Lung (tissue), 12 donors: ENCODE results near the gene PCDHA13. TPM values are rescaled to one million over a fixed set of nuclear protein-coding genes. Genes with fewer than 3 reads are reported as not detected.
"Not testable (repeated sequence)": the region's sequence is repeated elsewhere in the genome, so short reads cannot be mapped to it uniquely, and the experiment has no call there.

Experiments used
- ATAC-seq: fragments of 200-7000 bp; cut with Tn5 transposase; one replicate; pipeline ENCODE4 v1.9.1; 2020; ENCODE audit warnings: moderate number of reproducible peaks; ENCODE audit not compliant: insufficient read depth, low FRiP score
- DNase-seq, 3 donors: peaks; one replicate each; pipeline ENCODE4 v3.0.0-alpha.2; 2013 to 2017
- H3K27ac ChIP-seq, 2 donors: one replicate each; pipeline ENCODE4 v1.5.1; 2013; ENCODE audit warnings: mild to moderate bottlenecking in 2 of 2, moderate library complexity in 2 of 2, control low read depth in 1 of 2, inconsistent platforms in 1 of 2, low read depth in 1 of 2, low read length in 1 of 2
- H3K27me3 ChIP-seq, 3 donors: one replicate each; pipeline ENCODE4 v1.5.1; 2013; ENCODE audit warnings: low read length in 2 of 3; ENCODE audit not compliant: control insufficient read depth in 3 of 3, insufficient read depth in 3 of 3
- H3K36me3 ChIP-seq, 4 donors: one replicate each; pipeline ENCODE4 v1.5.1; 2013; ENCODE audit warnings: low read length in 4 of 4, mild to moderate bottlenecking in 1 of 4, moderate library complexity in 1 of 4; ENCODE audit not compliant: control insufficient read depth in 4 of 4, insufficient read depth in 4 of 4
- H3K4me1 ChIP-seq, 5 donors: one replicate each; pipeline ENCODE4 v1.5.1; 2013; ENCODE audit warnings: low read length in 5 of 5, mild to moderate bottlenecking in 2 of 5, moderate library complexity in 1 of 5; ENCODE audit not compliant: control insufficient read depth in 5 of 5, insufficient read depth in 5 of 5
- H3K4me3 ChIP-seq: one replicate; pipeline ENCODE4 v1.5.1; 2013; ENCODE audit warnings: mild to moderate bottlenecking, control low read depth, moderate library complexity
- H3K9ac ChIP-seq, 2 donors: one replicate each; pipeline ENCODE4 v1.5.1; 2013; ENCODE audit warnings: low read length in 2 of 2, control low read depth in 1 of 2; ENCODE audit not compliant: insufficient read depth in 1 of 2
- H3K9me3 ChIP-seq, 4 donors: one replicate each; pipeline ENCODE4 v1.5.1; 2013; ENCODE audit warnings: low read length in 3 of 4, mild to moderate bottlenecking in 1 of 4, moderate library complexity in 1 of 4; ENCODE audit not compliant: control insufficient read depth in 4 of 4, insufficient read depth in 3 of 4
- CTCF ChIP-seq: IDR thresholded peaks from 2 replicates; pipeline ENCODE4 v1.5.1; 2012; ENCODE audit warnings: mild to moderate bottlenecking; ENCODE audit errors: control extremely low read depth, extremely low read depth
- WGBS, 2 donors: extraction: QIAGEN DNeasy Blood & Tissue Kit; methylation state at CpG; one replicate each; pipeline ENCODE4 v1.1.7; 2013; 5-methylcytosine and 5-hydroxymethylcytosine counted together
- polyA plus RNA-seq, 2 donors: library from polyadenylated mRNA; stranded (reverse); fragments of 200-250 nt; gene quantifications; one replicate each; pipeline ENCODE4 v1.2.1, GENCODE V29; 2013
- total RNA-seq, 2 donors: library from RNA; depleted of rRNA in 1 of 2; stranded (reverse); fragments of >200 nt in 1 of 2; gene quantifications; one replicate each; pipeline ENCODE4 v1.2.1, GENCODE V29; 2014 to 2021
- donor health status: control.
- donor health status: control.
- donor health status: Bipolar disorder and iron deficiency.
- donor health status: healthy.
- donor health status: DM: yes; HTN: yes; CAD: no.

Gene PCDHA13
- total and polyA plus RNA-seq, 4 donors: 0.15 to 2.9 (median 0.89) TPM

- H3K27ac ChIP-seq, DNase-seq, H3K4me1 ChIP-seq, H3K9ac ChIP-seq, ATAC-seq, H3K9me3 ChIP-seq, H3K27me3 ChIP-seq, H3K36me3 ChIP-seq, H3K4me3 ChIP-seq: not testable (repeated sequence)
- 49% methylated on average over 59 of the region's 101 CpGs; no CpG with 5 or more reads in 1 of the 2 donors for WGBS, 2 donors
Observed at GRCh38 chr5:140849831-140850634, 31.9 kb upstream of the PCDHA13 start.

GRCh38 chr5:140855772-140856674 lies 25.9 kb upstream of the PCDHA13 start, which contains the start of gene PCDHA10:
Gene PCDHA10 (plus strand): TSS chr5:140855897. CDS start chr5:140856049, 152 bp downstream.
- WGBS, 2 donors: 27% methylated on average over 37 of the region's 44 CpGs; no CpG with 5 or more reads in 1 of the 2 donors
- no peak for TF ChIP-seq CTCF
- Histone ChIP-seq H3K36me3 (no peaks in the 10 kb centered on the region), H3K27ac (no peak within 1 kb of the TSS), H3K27me3 (no peaks in the 10 kb centered on the region), H3K9ac (no peak within 1 kb of the TSS), H3K4me1 (no peaks in the 10 kb centered on the region), H3K4me3 (no peak within 1 kb of the TSS), H3K9me3 (peaks cover 0 to 6% (median 0%) of the 10 kb centered on the region in 4 donors)
- ATAC-seq (no peak), DNase-seq (peak in 2 of 3 donors; percentile 20 to 24)

GRCh38 chr5:140857177-140857986 lies 24.5 kb upstream of the PCDHA13 start:
- no peak for TF ChIP-seq CTCF
- Histone ChIP-seq H3K9me3 (peaks cover 0 to 9% (median 4%) of the 10 kb centered on the region in 4 donors), H3K9ac (no peak overlapping the region), H3K4me3 (no peak overlapping the region), H3K27me3 (no peaks in the 10 kb centered on the region), H3K27ac (no peak overlapping the region), H3K4me1 (no peaks in the 10 kb centered on the region), H3K36me3 (no peaks in the 10 kb centered on the region)
- no peak for DNase-seq
- no peak for ATAC-seq
- 58% methylated on average over 68 of the region's 94 CpGs; no CpG with 5 or more reads in 1 of the 2 donors for WGBS, 2 donors
